Kidney (tissue), 14 donors: ENCODE results near the gene OPRPN. TPM values are rescaled to one million over a fixed set of nuclear protein-coding genes. Genes with fewer than 3 reads are reported as not detected.

Source experiments
- DNase-seq, 5 donors: peaks; one replicate each; pipeline ENCODE4 v3.0.0-alpha.2; 2013 to 2020
- FAIRE-seq: peaks from 2 replicates; lab custom pipeline; 2012; peaks lifted over from hg19 to GRCh38; lab: Jason Lieb, UNC
- H3K27ac ChIP-seq, 2 donors: one replicate each; pipeline ENCODE4 v1.7.0; 2013; ENCODE audit warnings: low read depth in 2 of 2, low read length in 2 of 2, inconsistent platforms in 1 of 2
- H3K27me3 ChIP-seq: one replicate; pipeline ENCODE4 v1.7.1; 2013; ENCODE audit warnings: low read length, inconsistent platforms; ENCODE audit not compliant: control insufficient read depth, insufficient read depth
- H3K36me3 ChIP-seq, 3 donors: one replicate each; pipeline versions ENCODE4 v1.7.0 to v1.7.1; 2013; ENCODE audit warnings: low read length in 3 of 3, control low read depth in 1 of 3, inconsistent platforms in 1 of 3; ENCODE audit not compliant: insufficient read depth in 3 of 3, control insufficient read depth in 2 of 3
- H3K4me1 ChIP-seq, 3 donors: one replicate each; pipeline versions ENCODE4 v1.7.0 to v1.7.1; 2013; ENCODE audit warnings: low read length in 3 of 3, inconsistent platforms in 1 of 3, low read depth in 1 of 3; ENCODE audit not compliant: control insufficient read depth in 2 of 3, insufficient read depth in 2 of 3
- H3K4me3 ChIP-seq, 3 donors: one replicate each; pipeline versions ENCODE4 v1.7.0 to v1.8.1; 2013; ENCODE audit warnings: low read length in 3 of 3, control low read depth in 1 of 3, inconsistent platforms in 1 of 3
- H3K9ac ChIP-seq, 3 donors: one replicate each; pipeline versions ENCODE4 v1.7.0 to v1.7.1; 2013; ENCODE audit warnings: low read length in 3 of 3, control low read depth in 1 of 3, inconsistent platforms in 1 of 3
- H3K9me3 ChIP-seq, 3 donors: one replicate each; pipeline versions ENCODE4 v1.7.0 to v1.7.1; 2013; ENCODE audit warnings: low read length in 3 of 3, control low read depth in 1 of 3, inconsistent platforms in 1 of 3; ENCODE audit not compliant: control insufficient read depth in 2 of 3, insufficient read depth in 1 of 3
- intact Hi-C: fragments of 100-400 bp; cut with DNase I; formaldehyde crosslinking; loops from one replicate; pipeline ENCODE4 v1.11.1; 2022
- polyA plus RNA-seq: library from polyadenylated mRNA; stranded (reverse); fragments of 350-450 nt; fragmentation: Illumina TruSeq; extraction: RNeasy Lipid Tissue Mini Kit (QIAGEN cat#74804); gene quantifications from one replicate; pipeline ENCODE4 v1.2.3, GENCODE V29; 2014; ENCODE audit warnings: low read depth, low replicate concordance; ENCODE audit not compliant: insufficient read depth
- total RNA-seq: library from RNA; stranded (reverse); fragmentation: NEBNext Ultra II Directional; extraction: Animal tissue kit (Norgen Biotek cat#: 25700); gene quantifications from one replicate; pipeline ENCODE4 v1.2.1, GENCODE V29; 2021
- TF ChIP-seq, protein P1 (sequence below): IDR thresholded peaks from 3 replicates; pipeline ENCODE4 v1.5.1; 2012; ENCODE audit warnings: mild to moderate bottlenecking, moderate library complexity, borderline replicate concordance; ENCODE audit not compliant: insufficient read depth; ENCODE audit errors: extremely low read depth
- donor health status: control.
- donor health status: control.
- donor health status: control.
- donor health status: control.
- donor health status: control.
- donor health status: DM: yes; HTN: yes; CAD: no.
- donor health status: Normal renal cell carcinoma (clear cell type).

Gene OPRPN
- total and polyA plus RNA-seq, 2 donors from 2014 or later, result not detected

DNA sequence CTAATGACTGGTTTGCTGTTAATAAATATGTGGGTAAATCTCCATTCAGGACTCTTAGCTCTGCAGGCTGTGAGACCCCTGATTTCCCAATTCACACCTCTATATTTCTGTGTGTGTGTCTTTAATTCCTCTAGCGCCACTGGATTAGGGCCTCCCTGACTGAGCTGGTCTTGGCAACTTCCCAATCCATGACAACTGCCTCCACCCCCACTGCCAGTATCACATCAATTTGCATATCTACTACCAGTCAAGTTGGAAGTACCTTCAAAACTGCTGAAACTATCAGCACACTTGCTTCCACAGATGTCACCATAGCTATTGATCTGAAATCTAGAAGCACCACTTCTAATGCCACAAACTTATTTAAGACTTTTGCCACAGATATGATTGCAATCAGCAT lies 27.6 kb downstream of the OPRPN start:
- no peaks in the 10 kb centered on the region for H3K36me3 ChIP-seq
- no peak overlapping the region for H3K4me3 ChIP-seq
- no peaks in the 10 kb centered on the region for H3K4me1 ChIP-seq
- no peak overlapping the region for H3K27ac ChIP-seq
- no peaks in the 10 kb centered on the region for H3K27me3 ChIP-seq
- no peak overlapping the region for H3K9ac ChIP-seq
- TF ChIP-seq, protein P1, sequence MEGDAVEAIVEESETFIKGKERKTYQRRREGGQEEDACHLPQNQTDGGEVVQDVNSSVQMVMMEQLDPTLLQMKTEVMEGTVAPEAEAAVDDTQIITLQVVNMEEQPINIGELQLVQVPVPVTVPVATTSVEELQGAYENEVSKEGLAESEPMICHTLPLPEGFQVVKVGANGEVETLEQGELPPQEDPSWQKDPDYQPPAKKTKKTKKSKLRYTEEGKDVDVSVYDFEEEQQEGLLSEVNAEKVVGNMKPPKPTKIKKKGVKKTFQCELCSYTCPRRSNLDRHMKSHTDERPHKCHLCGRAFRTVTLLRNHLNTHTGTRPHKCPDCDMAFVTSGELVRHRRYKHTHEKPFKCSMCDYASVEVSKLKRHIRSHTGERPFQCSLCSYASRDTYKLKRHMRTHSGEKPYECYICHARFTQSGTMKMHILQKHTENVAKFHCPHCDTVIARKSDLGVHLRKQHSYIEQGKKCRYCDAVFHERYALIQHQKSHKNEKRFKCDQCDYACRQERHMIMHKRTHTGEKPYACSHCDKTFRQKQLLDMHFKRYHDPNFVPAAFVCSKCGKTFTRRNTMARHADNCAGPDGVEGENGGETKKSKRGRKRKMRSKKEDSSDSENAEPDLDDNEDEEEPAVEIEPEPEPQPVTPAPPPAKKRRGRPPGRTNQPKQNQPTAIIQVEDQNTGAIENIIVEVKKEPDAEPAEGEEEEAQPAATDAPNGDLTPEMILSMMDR, result no peak
- FAIRE-seq (no peak), DNase-seq (no peak)
- intact Hi-C loops, result no loop called here
- H3K9me3 ChIP-seq, result peaks cover 0 to 3% (median 0%) of the 10 kb centered on the region in 3 donors

DNA sequence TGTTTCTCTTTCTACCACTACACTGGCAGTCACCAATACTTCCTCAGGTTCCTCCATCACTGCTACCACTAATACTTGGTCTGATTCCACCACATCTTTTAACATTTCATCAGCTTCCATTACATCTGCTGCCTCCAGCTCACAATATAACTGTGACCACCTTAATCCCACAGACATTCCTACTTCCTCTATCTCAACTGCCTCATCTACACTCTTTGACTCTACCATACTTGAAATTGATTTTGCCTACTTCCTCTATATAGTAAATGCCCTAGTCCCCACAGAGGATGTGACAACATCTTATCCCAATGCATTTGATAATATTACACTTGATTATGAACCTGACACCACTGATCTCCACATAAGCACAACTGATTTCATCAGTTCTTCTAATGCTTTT lies 29.0 kb downstream of the OPRPN start:
- no peak overlapping the region for H3K9ac ChIP-seq
- FAIRE-seq, result no peak
- H3K36me3 ChIP-seq, result no peaks in the 10 kb centered on the region
- no peaks in the 10 kb centered on the region for H3K27me3 ChIP-seq
- intact Hi-C loops, result no loop called here
- DNase-seq, result no peak
- H3K4me1 ChIP-seq, result no peaks in the 10 kb centered on the region
- no peak overlapping the region for H3K27ac ChIP-seq
- H3K4me3 ChIP-seq, result no peak overlapping the region
- H3K9me3 ChIP-seq, result peaks cover 0 to 3% (median 0%) of the 10 kb centered on the region in 3 donors
- TF ChIP-seq, protein P1, result no peak

DNA sequence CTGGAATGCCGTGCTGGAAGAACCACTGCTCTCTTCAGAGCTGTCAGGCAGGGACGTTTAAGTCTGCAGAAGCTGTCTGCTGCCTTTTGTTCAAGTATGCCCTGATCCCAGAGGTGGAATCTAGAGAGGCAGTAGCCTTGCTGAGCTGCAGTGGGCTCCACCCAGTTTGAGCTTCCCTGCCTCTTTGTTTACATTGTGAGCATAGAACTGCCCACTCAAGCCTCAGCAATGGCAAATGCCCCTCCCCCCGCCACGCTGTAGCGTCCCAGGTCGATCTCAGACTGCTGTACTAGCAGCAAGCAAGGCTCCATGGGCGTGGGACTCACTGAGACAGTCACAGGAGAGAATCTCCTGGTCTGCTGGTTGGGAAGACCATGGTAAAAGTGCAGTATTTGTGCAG lies 39.5 kb downstream of the OPRPN start:
- Histone ChIP-seq H3K27me3 (no peaks in the 10 kb centered on the region), H3K36me3 (no peaks in the 10 kb centered on the region), H3K27ac (no peak overlapping the region), H3K4me1 (no peaks in the 10 kb centered on the region), H3K9me3 (no peaks in the 10 kb centered on the region), H3K4me3 (no peak overlapping the region), H3K9ac (no peak overlapping the region)
- FAIRE-seq, result no peak
- no peak for DNase-seq
- intact Hi-C loops, result no loop called here
- TF ChIP-seq, protein P1, result no peak

DNA sequence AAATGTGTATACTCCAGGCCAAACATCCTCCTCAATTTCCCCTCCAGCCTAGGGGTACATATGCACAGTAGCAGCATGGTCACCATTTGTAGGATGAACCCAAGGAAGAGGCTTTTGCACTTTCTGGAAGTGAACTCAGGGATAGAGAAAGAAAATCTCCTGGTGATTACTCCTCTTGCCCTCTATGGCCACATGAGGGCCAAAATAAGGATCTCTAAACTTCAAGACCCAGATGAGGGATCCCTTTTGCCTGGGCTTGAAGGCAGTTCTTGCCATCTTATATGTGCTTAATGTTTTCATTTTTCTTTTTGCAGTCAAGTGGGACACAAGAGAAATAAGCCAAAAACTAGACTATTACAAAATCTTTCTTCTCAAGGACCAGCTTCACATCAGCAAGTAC lies 44.7 kb downstream of the OPRPN start:
- Histone ChIP-seq H3K27ac (no peak overlapping the region), H3K9ac (no peak overlapping the region), H3K27me3 (no peaks in the 10 kb centered on the region), H3K4me3 (no peak overlapping the region), H3K4me1 (no peaks in the 10 kb centered on the region), H3K9me3 (no peaks in the 10 kb centered on the region), H3K36me3 (no peaks in the 10 kb centered on the region)
- FAIRE-seq, result no peak
- no peak for DNase-seq
- intact Hi-C loops, result no loop called here
- TF ChIP-seq, protein P1, result no peak
